Urinary bladder (tissue), 4 donors: Measurements from ENCODE around the gene DENND4C. TPM values are rescaled to one million over a fixed set of nuclear protein-coding genes. Genes with fewer than 3 reads are reported as not detected.
A peak's percentile ranks its signal among the peaks of the same experiment; 100 is the strongest.
"Not testable (repeated sequence)": the region's sequence is repeated elsewhere in the genome, so short reads cannot be mapped to it uniquely, and the experiment has no call there.

Experiments used
- DNase-seq: peaks from one replicate; pipeline ENCODE4 v3.0.0-alpha.2; 2015; ENCODE audit errors: extremely low spot score
- H3K27ac ChIP-seq: one replicate; pipeline ENCODE4 v1.5.1; 2013; ENCODE audit warnings: low read depth, mild to moderate bottlenecking, moderate library complexity
- H3K36me3 ChIP-seq: one replicate; pipeline ENCODE4 v1.6.1; 2013; ENCODE audit warnings: mild to moderate bottlenecking, moderate library complexity; ENCODE audit not compliant: insufficient read depth
- H3K4me1 ChIP-seq: one replicate; pipeline ENCODE4 v1.6.1; 2013; ENCODE audit warnings: mild to moderate bottlenecking, moderate library complexity; ENCODE audit not compliant: insufficient read depth
- H3K4me3 ChIP-seq: one replicate; pipeline ENCODE4 v1.5.1; 2013; ENCODE audit warnings: low read depth, low read length
- WGBS: extraction: QIAGEN DNeasy Blood & Tissue Kit; methylation state at CpG from one replicate; pipeline ENCODE4 v1.1.7; 2013; 5-methylcytosine and 5-hydroxymethylcytosine counted together
- polyA plus RNA-seq: library from polyadenylated mRNA; stranded (reverse); fragments of 200-250 nt; gene quantifications from one replicate; pipeline ENCODE4 v1.2.3, GENCODE V29; 2013
- total RNA-seq: library from RNA; depleted of rRNA; stranded (reverse); fragments of >200 nt; gene quantifications from one replicate; pipeline ENCODE4 v1.2.3, GENCODE V29; 2014
- donor health status: healthy with polysubstance abuse.
- donor health status: healthy.

DENND4C gene
- total and polyA plus RNA-seq, 2 donors = 27.7 to 196 TPM

DNA sequence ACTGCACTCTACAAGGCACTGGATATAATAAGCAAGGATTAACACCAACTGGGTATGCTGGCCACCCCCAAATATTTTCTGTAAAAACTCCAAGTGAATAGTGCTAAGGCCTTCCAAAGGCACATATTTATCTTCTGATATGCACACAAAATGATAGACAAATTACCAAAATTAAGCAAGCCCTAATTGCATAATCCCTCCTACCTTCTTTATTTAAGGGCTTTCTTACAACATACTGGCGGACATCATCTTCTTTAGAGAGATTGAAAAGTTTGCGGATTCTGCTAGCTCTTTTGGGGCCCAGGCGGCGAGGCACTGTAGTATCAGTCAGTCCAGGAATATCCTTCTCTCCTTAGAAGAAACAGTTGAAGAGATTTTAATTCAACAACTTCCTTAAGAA, 147.7 kb downstream of the DENND4C start:
- no peaks in the 10 kb centered on the region for H3K4me1 ChIP-seq
- no peak for DNase-seq
- H3K4me3 ChIP-seq = no peak overlapping the region
- peaks cover 5% of the 10 kb centered on the region for H3K36me3 ChIP-seq
- WGBS = 78% methylated on average over 4 of the region's 4 CpGs
- H3K27ac ChIP-seq = peak overlapping the region; percentile 59

GRCh38 chr9:19378647-19379046, 148.2 kb downstream of the DENND4C start:
- Histone ChIP-seq H3K36me3 (peaks cover 5% of the 10 kb centered on the region), H3K27ac (peak overlapping the region; percentile 50), H3K4me3 (no peak overlapping the region), H3K4me1 (no peaks in the 10 kb centered on the region)
- WGBS = 42% methylated on average over 7 of the region's 7 CpGs
- no peak for DNase-seq

- H3K27ac ChIP-seq = peak overlapping the region; percentile 61
- 6% methylated on average over 12 of the region's 12 CpGs for WGBS
- no peak for DNase-seq
- H3K4me3 ChIP-seq = peak overlapping the region; percentile 59
- peaks cover 5% of the 10 kb centered on the region for H3K36me3 ChIP-seq
- H3K4me1 ChIP-seq = no peaks in the 10 kb centered on the region
Measured at GRCh38 chr9:19379283-19379682, 148.8 kb downstream of the DENND4C start.

GRCh38 chr9:19379697-19380046, 149.2 kb downstream of the DENND4C start:
- H3K4me3 ChIP-seq = peak overlapping the region; percentile 59
- DNase-seq = no peak
- WGBS = under 1% methylated on average over 30 of the region's 30 CpGs
- H3K36me3 ChIP-seq = peaks cover under 1% of the 10 kb centered on the region
- H3K4me1 ChIP-seq = no peaks in the 10 kb centered on the region
- peak overlapping the region; percentile 83 for H3K27ac ChIP-seq

DNA sequence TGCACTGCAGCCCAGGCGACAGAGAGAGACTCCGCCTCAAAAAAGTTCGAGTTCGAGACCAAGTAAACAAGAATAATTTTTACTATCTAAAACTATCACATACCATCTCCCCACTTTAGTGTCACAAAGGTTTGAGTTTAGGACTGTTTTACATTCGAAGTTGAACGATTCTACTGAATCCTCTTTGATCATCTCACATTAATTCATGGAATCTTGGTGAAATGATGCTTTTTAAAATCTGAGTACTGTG, 150.3 kb downstream of the DENND4C start:
- Histone ChIP-seq H3K36me3 (no peaks in the 10 kb centered on the region), H3K4me1 (no peaks in the 10 kb centered on the region), H3K27ac (peak overlapping the region; percentile 90), H3K4me3 (peak overlapping the region; percentile 48)
- 38% methylated on average over 6 of the region's 6 CpGs for WGBS
- DNase-seq = no peak

DNA sequence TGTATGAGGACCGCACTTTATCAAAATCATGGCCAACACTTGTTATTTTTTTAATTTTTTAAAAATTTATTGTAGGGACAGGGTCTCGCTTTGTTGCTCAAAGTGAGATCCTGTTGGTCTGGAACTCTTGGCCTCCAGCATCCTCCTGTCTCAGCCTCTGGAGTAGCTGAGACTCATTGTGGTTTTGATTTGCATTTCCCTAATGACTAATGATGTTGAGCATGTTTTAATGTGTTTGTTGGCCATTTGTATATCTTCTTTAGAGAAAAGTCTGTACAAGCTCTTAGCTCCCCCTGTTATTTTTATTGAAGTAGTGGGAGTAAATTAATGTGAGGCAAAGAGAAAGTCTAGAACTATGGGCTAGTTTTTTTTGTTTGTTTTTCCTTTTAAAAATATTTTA, 151.2 kb downstream of the DENND4C start:
- no peak for DNase-seq
- WGBS = 96% methylated on average over 2 of the region's 2 CpGs
- Histone ChIP-seq H3K36me3 (no peaks in the 10 kb centered on the region), H3K27ac (no peak overlapping the region), H3K4me1 (no peaks in the 10 kb centered on the region), H3K4me3 (no peak overlapping the region)

DNA sequence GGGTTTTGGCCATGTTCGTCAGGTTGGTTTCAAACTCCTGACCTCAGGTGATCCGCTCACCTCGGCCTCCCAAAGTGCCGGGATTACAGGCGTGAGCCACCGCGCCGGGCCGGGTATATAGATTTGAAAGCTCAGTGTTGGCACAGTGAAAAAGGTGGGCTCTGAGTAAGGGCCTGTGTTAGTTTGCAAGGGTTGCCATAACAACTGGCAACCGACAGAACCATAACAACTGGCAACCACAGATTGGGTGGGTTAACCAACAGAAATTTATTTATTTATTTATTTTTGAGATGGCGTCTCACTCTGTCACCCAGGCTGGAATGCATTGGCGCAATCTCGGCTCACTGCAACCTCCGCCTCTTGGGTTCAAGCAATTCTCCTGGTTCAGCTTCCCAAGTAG, 154.7 kb downstream of the DENND4C start:
- 98% methylated on average over 14 of the region's 14 CpGs for WGBS
- not testable (repeated sequence) for H3K4me1 ChIP-seq, DNase-seq, H3K27ac ChIP-seq, H3K4me3 ChIP-seq, H3K36me3 ChIP-seq

GRCh38 chr9:19385786-19386501, 155.5 kb downstream of the DENND4C start:
- Histone ChIP-seq H3K4me1 (no peaks in the 10 kb centered on the region), H3K4me3 (no peak overlapping the region), H3K36me3 (no peaks in the 10 kb centered on the region), H3K27ac (no peak overlapping the region)
- 88% methylated on average over 6 of the region's 6 CpGs for WGBS
- no peak for DNase-seq

GRCh38 chr9:19386502-19387044, 156.1 kb downstream of the DENND4C start:
- Histone ChIP-seq H3K27ac (no peak overlapping the region), H3K36me3 (no peaks in the 10 kb centered on the region)
- 53% methylated on average over 2 of the region's 2 CpGs for WGBS

GRCh38 chr9:19387317-19387716, 156.8 kb downstream of the DENND4C start:
- no peak for DNase-seq
- no peak overlapping the region for H3K27ac ChIP-seq
- no peak overlapping the region for H3K4me3 ChIP-seq
- H3K4me1 ChIP-seq = no peaks in the 10 kb centered on the region
- 44% methylated on average over 2 of the region's 2 CpGs for WGBS
- no peaks in the 10 kb centered on the region for H3K36me3 ChIP-seq

More at GRCh38 chr9:19386502-19387044, 156.1 kb downstream of the DENND4C start:
- H3K4me1 ChIP-seq = no peaks in the 10 kb centered on the region
- no peak for DNase-seq
- H3K4me3 ChIP-seq = no peak overlapping the region

- not testable (repeated sequence) for H3K4me1 ChIP-seq, H3K27ac ChIP-seq, DNase-seq, H3K36me3 ChIP-seq, H3K4me3 ChIP-seq
- 96% methylated on average over 4 of the region's 4 CpGs for WGBS
Measured at GRCh38 chr9:19389539-19389938, 159.0 kb downstream of the DENND4C start.

GRCh38 chr9:19397845-19398244, 167.4 kb downstream of the DENND4C start:
- H3K27ac ChIP-seq = peak overlapping the region; percentile 11
- 54% methylated on average over 1 of the region's 1 CpG for WGBS
- no peak for DNase-seq
- no peak overlapping the region for H3K4me3 ChIP-seq
- H3K36me3 ChIP-seq = no peaks in the 10 kb centered on the region
- no peaks in the 10 kb centered on the region for H3K4me1 ChIP-seq

DNA sequence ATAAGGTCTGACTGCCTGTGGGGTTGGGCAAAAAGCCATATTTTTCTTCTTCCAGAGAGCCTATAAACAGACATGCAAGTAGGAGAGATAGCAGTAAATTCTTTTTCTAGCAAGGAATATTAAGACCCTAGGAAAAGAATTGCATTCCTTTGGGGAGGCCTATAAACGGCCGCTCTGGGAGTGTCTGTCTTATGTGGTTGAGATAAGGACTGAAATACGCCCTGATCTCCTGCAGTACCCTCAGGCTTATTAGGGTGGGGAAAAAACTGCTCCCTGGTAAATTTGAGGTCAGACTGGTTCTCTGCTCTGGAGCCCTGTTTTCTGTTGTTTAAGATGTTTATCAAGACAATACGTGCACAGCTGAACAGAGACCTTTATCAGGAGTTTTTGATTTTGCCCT, 172.7 kb downstream of the DENND4C start:
- not testable (repeated sequence) for H3K27ac ChIP-seq, DNase-seq, H3K36me3 ChIP-seq, H3K4me3 ChIP-seq, H3K4me1 ChIP-seq
- WGBS = 54% methylated on average over 4 of the region's 4 CpGs

- peak overlapping the region; percentile 84 for H3K27ac ChIP-seq
- 76% methylated on average over 4 of the region's 4 CpGs for WGBS
- no peak overlapping the region for H3K4me3 ChIP-seq
- no peaks in the 10 kb centered on the region for H3K4me1 ChIP-seq
- H3K36me3 ChIP-seq = no peaks in the 10 kb centered on the region
- peak; percentile 74 for DNase-seq
Measured at GRCh38 chr9:19404283-19405075, 174.0 kb downstream of the DENND4C start.
